BJ (cell line): ENCODE results near the gene GRAMD2A. TPM values are rescaled to one million over a fixed set of nuclear protein-coding genes. Genes with fewer than 3 reads are reported as not detected.

Experiments used
- CTCF ChIA-PET: fragments of 350-600 bp; formaldehyde crosslinking; extraction: SDS; loops from one replicate; lab custom pipeline; 2021; ENCODE audit warnings: antibody characterized with exemption, inconsistent platforms; lab: Yijun Ruan, JAX
- POLR2A ChIA-PET: fragments of 300-600 bp; sonication (Branson Sonifier 250); formaldehyde crosslinking; extraction: SDS; loops from one replicate; lab custom pipeline; 2021; ENCODE audit warnings: antibody characterized with exemption; lab: Charles Lee
- DNase-seq: peaks from one replicate; pipeline ENCODE4 v3.0.0-alpha.2; 2011; ENCODE audit warnings: low read depth
- H3K27me3 ChIP-seq: 2 replicates; pipeline ENCODE4 v1.6.0; 2011; ENCODE audit warnings: low read length; ENCODE audit not compliant: control insufficient read depth, insufficient read depth
- H3K36me3 ChIP-seq: 2 replicates; pipeline ENCODE4 v1.5.1; 2011; ENCODE audit warnings: low read length; ENCODE audit not compliant: control insufficient read depth, insufficient read depth
- H3K4me3 ChIP-seq: 2 replicates; pipeline ENCODE4 v1.5.1; 2011; ENCODE audit warnings: low read depth, mild to moderate bottlenecking, control low read depth, low read length
- CTCF ChIP-seq: IDR thresholded peaks from 2 replicates; pipeline ENCODE4 v1.5.1; 2011; ENCODE audit warnings: low read depth, mild to moderate bottlenecking, control low read depth, inconsistent platforms, low read length, moderate library complexity; ENCODE audit not compliant: insufficient read depth
- polyA plus RNA-seq: library from polyadenylated mRNA; depleted of rRNA; stranded (reverse); fragments of >200 nt; gene quantifications from 2 replicates; pipeline ENCODE4 v1.2.3, GENCODE V29; 2011

Gene GRAMD2A
- polyA plus RNA-seq, 1 experiment: 0.21 TPM

GRCh38 chr15:72220687-72221086 is 23.1 kb upstream of the GRAMD2A start:
- POLR2A ChIA-PET: no interaction called here
- DNase-seq: no peak
- TF ChIP-seq CTCF: no peak
- H3K36me3 ChIP-seq: peaks cover 40% of the 10 kb centered on the region
- CTCF ChIA-PET: interaction anchor here (2.5 kb wide), 1 partner anchor 22 kb away, joined by 16 read pairs; the partner anchor contains the start of gene GRAMD2A
- no peak overlapping the region for H3K4me3 ChIP-seq
- H3K27me3 ChIP-seq: no peaks in the 10 kb centered on the region

- POLR2A ChIA-PET: no interaction called here
- no peak for DNase-seq
- CTCF ChIA-PET: interaction anchor here (0.9 to 3.5 kb wide), 3 partner anchors 10 to 17 kb away, joined by 3 to 15 read pairs (median 11); no protein-coding TSS in a partner anchor
- no peak overlapping the region for H3K4me3 ChIP-seq
- TF ChIP-seq CTCF: no peak
- H3K36me3 ChIP-seq: peaks cover 39% of the 10 kb centered on the region
- H3K27me3 ChIP-seq: no peaks in the 10 kb centered on the region
Measured at GRCh38 chr15:72217216-72217615, 19.6 kb upstream of the GRAMD2A start.

GRCh38 chr15:72216079-72216478 is 18.5 kb upstream of the GRAMD2A start:
- POLR2A ChIA-PET: no interaction called here

GRCh38 chr15:72207558-72208085 is 10.0 kb upstream of the GRAMD2A start:
- POLR2A ChIA-PET: no interaction called here
- no peak for TF ChIP-seq CTCF

More at GRCh38 chr15:72216079-72216478, 18.5 kb upstream of the GRAMD2A start:
- CTCF ChIA-PET: interaction anchor here (2.4 to 3.5 kb wide), 2 partner anchors 11 to 16 kb away, joined by 11 to 15 read pairs; no protein-coding TSS in a partner anchor
- H3K36me3 ChIP-seq: peaks cover 43% of the 10 kb centered on the region
- TF ChIP-seq CTCF: no peak
- no peak for DNase-seq
- no peaks in the 10 kb centered on the region for H3K27me3 ChIP-seq
- H3K4me3 ChIP-seq: no peak overlapping the region

GRCh38 chr15:72206677-72207000 is 9.1 kb upstream of the GRAMD2A start:
- TF ChIP-seq CTCF: no peak
- Histone ChIP-seq H3K27me3 (no peaks in the 10 kb centered on the region), H3K36me3 (peaks cover 77% of the 10 kb centered on the region), H3K4me3 (no peak overlapping the region)
- ChIA-PET CTCF (interaction anchor here (0.9 to 1.1 kb wide), 2 partner anchors 8 to 34 kb away, joined by 3 read pairs; no protein-coding TSS in a partner anchor), POLR2A (no interaction called here)
- no peak for DNase-seq

More at GRCh38 chr15:72207558-72208085, 10.0 kb upstream of the GRAMD2A start:
- no peak overlapping the region for H3K4me3 ChIP-seq
- peaks cover 72% of the 10 kb centered on the region for H3K36me3 ChIP-seq
- no peaks in the 10 kb centered on the region for H3K27me3 ChIP-seq
- CTCF ChIA-PET: interaction anchor here (1.1 to 4.4 kb wide), 2 partner anchors 8 to 9 kb away, joined by 3 to 17 read pairs; no protein-coding TSS in a partner anchor
- no peak for DNase-seq
